ENCODE results near the gene CACHD1. TPM values are rescaled to one million over a fixed set of nuclear protein-coding genes. Genes with fewer than 3 reads are reported as not detected.
A peak's percentile ranks its signal among the peaks of the same experiment; 100 is the strongest.

CACHD1 gene
- total and polyA plus RNA-seq, 2 of the 4 experiments (the other 2 are of a cell fraction), result 2.9 to 5.9 TPM

- ChIA-PET CTCF (no interaction called here), POLR2A (ENCODE audit: unreplicated experiment) (no interaction called here)
- Histone ChIP-seq H2AK5ac (ENCODE audit: low read depth, low read length) (no peak overlapping the region), H2BK20ac (ENCODE audit: low read depth, low read length) (no peak overlapping the region), H3K4me2 (ENCODE audit: low read depth, low read length) (peak overlapping the region; percentile 57), H3K4me3 (ENCODE audit: insufficient read depth, low read depth, low read length) (peak overlapping the region; percentile 80), H3K4ac (ENCODE audit: low read depth, low read length) (no peak overlapping the region; the same call in 1 of the 2 replicates), H2AK9ac (replicated peaks; ENCODE audit: low read depth, low read length, poor library complexity) (no peak overlapping the region), H3K18ac (ENCODE audit: low read depth, low read length) (no peak overlapping the region), H3K36me3 (ENCODE audit: control insufficient read depth, insufficient read depth, low read length) (no peaks in the 10 kb centered on the region), H2AFZ (replicated peaks; ENCODE audit: low read length, poor library complexity) (peak overlapping the region; percentile 94), H3K27me3 (ENCODE audit: control insufficient read depth, insufficient read depth, low read length) (peaks cover 15% of the 10 kb centered on the region), H4K20me1 (ENCODE audit: insufficient read depth, low read length) (no peaks in the 10 kb centered on the region), H4K8ac (ENCODE audit: low read depth in 2 of 2, low read length in 2 of 2) (no peak overlapping the region), H3K9me3 (ENCODE audit: control insufficient read depth, insufficient read depth, low read length) (no peaks in the 10 kb centered on the region), H2BK5ac (ENCODE audit: low read depth, low read length, poor library complexity, severe bottlenecking) (no peak overlapping the region), H3K27ac (ENCODE audit: insufficient read depth, low read length) (no peak overlapping the region), H3K79me1 (ENCODE audit: low read depth in 1 of 2, low read length in 2 of 2) (peaks cover 0 to 14% of the 10 kb centered on the region in 2 experiments; a peak in 2 of 4 replicates), H2BK120ac (ENCODE audit: low read depth, low read length) (no peak overlapping the region), H4K5ac (ENCODE audit: low read depth, low read length) (no peak overlapping the region), H3K9ac (ENCODE audit: low read depth, low read length) (no peak overlapping the region), H3K14ac (replicated peaks; ENCODE audit: low read depth, low read length) (no peak overlapping the region; the same call in 1 of the 2 replicates), H3K56ac (ENCODE audit: extremely low read depth, insufficient read depth, low read length) (no peak overlapping the region), H3K23ac (ENCODE audit: low read depth, low read length) (peak overlapping the region; percentile 78; the same call in 1 of the 2 replicates), H4K91ac (ENCODE audit: insufficient read depth, low read depth, low read length) (no peak overlapping the region; the same call in 1 of the 2 replicates), H2BK15ac (ENCODE audit: low read depth, low read length) (no peak overlapping the region), H3K9me1 (ENCODE audit: insufficient read depth, low read length) (0 out of 2 replicates have a peak, but pooled peaks cover 7% of the 10 kb centered on the region), H3K4me1 (ENCODE audit: control insufficient read depth, insufficient read depth, low read length) (peaks cover 2% of the 10 kb centered on the region; the same call in 1 of the 2 replicates)
- dilution Hi-C loops (cut with HindIII; ENCODE audit: low sequenced_read_pairs, unreplicated experiment) (no loop called here), in situ Hi-C loops (cut with MboI; ENCODE audit: low sequenced_read_pairs) (no loop called here), intact Hi-C loops (cut with micrococcal nuclease) (loop anchor here (1.0 kb wide), 2 partner anchors 205 to 354 kb away; no protein-coding TSS in a partner anchor)
- DNase-seq (no peak), ATAC-seq (ENCODE audit: low read depth) (peak; percentile 45)
- BruUV-seq (replicated peaks), result no TSS peak
- TF ChIP-seq BHLHE40 (IDR thresholded peaks at IDR 0.05; ENCODE audit: low read depth, low read length) (0 out of 2 replicates have a peak, but pooled peaks have one; percentile 15), RFX5 (IDR thresholded peaks at IDR 0.05; ENCODE audit: low read depth, low read length) (no peak)
- 0% methylated on average over 27 of the region's 43 CpGs; no CpG with 5 or more reads in 1 of the 2 experiments for WGBS, 2 experiments (ENCODE audit: extremely low coverage in 2 of 2, insufficient read length in 1 of 2)
These were observed 812 bp downstream of the CACHD1 start for GRCh38 chr1:64470665-64471217.
